HEK293T (cell line): Measurements from ENCODE around the gene CHIT1.

ENCODE experiments used
- CTCF ChIA-PET: fragments of 350-600 bp; formaldehyde crosslinking; extraction: SDS; loops from one replicate; lab custom pipeline; 2021; ENCODE audit warnings: antibody characterized with exemption, inconsistent platforms; lab: Yijun Ruan, JAX
- POLR2A ChIA-PET: fragments of 350-600 bp; formaldehyde crosslinking; extraction: SDS; loops from one replicate; lab custom pipeline; 2020; ENCODE audit warnings: antibody characterized with exemption, inconsistent platforms; lab: Yijun Ruan, JAX
- DNase-seq: peaks from one replicate; pipeline ENCODE4 v3.0.0; 2012; ENCODE audit warnings: mixed read lengths; ENCODE audit errors: extremely low spot score
- ARNT ChIP-seq: fragments of 450-650 bp; IDR thresholded peaks from 2 replicates; pipeline ENCODE4 v1.6.1; 2017; ENCODE audit warnings: mild to moderate bottlenecking
- BHLHE40 ChIP-seq: fragments of 450-650 bp; IDR thresholded peaks from 2 replicates; pipeline ENCODE4 v1.6.1; 2016; ENCODE audit warnings: mild to moderate bottlenecking, moderate library complexity, borderline replicate concordance
- CTBP1 ChIP-seq: fragments of 450-650 bp; IDR thresholded peaks from 2 replicates; pipeline ENCODE4 v1.6.1; 2016; ENCODE audit warnings: borderline replicate concordance
- ELF4 ChIP-seq: fragments of 450-650 bp; IDR thresholded peaks from 2 replicates; pipeline ENCODE4 v1.6.1; 2017; ENCODE audit warnings: antibody characterized with exemption
- FOXA1 ChIP-seq: fragments of 450-650 bp; IDR thresholded peaks from 2 replicates; pipeline ENCODE4 v1.6.1; 2016; ENCODE audit warnings: mild to moderate bottlenecking
- FOXK2 ChIP-seq: fragments of 450-650 bp; IDR thresholded peaks from 2 replicates; pipeline ENCODE4 v1.6.1; 2016; ENCODE audit warnings: mild to moderate bottlenecking
- FOXM1 ChIP-seq: fragments of 450-650 bp; IDR thresholded peaks from 2 replicates; pipeline ENCODE4 v1.6.1; 2017; ENCODE audit warnings: mild to moderate bottlenecking, borderline replicate concordance
- HDGF ChIP-seq: fragments of 450-650 bp; IDR thresholded peaks from 2 replicates; pipeline ENCODE4 v1.6.1; 2017; ENCODE audit warnings: antibody characterized with exemption, borderline replicate concordance
- L3MBTL2 ChIP-seq: fragments of 450-650 bp; conservative IDR thresholded peaks from 2 replicates; pipeline ENCODE4 v1.6.1; 2016; ENCODE audit warnings: mild to moderate bottlenecking
- LEF1 ChIP-seq: fragments of 450-650 bp; IDR thresholded peaks from 2 replicates; pipeline ENCODE4 v1.6.1; 2017; ENCODE audit warnings: mild to moderate bottlenecking, borderline replicate concordance
- NFRKB ChIP-seq: fragments of 450-650 bp; IDR thresholded peaks from 2 replicates; pipeline ENCODE4 v1.6.1; 2016; ENCODE audit warnings: mild to moderate bottlenecking, moderate library complexity
- SP1 ChIP-seq: fragments of 450-650 bp; IDR thresholded peaks from 2 replicates; pipeline ENCODE4 v1.6.1; 2017
- SUZ12 ChIP-seq: fragments of 450-650 bp; IDR thresholded peaks from 2 replicates; pipeline ENCODE4 v1.6.1; 2016; ENCODE audit warnings: mild to moderate bottlenecking
- TARDBP ChIP-seq: fragments of 450-650 bp; IDR thresholded peaks from 2 replicates; pipeline ENCODE4 v1.6.1; 2016
- ZNF384 ChIP-seq: fragments of 450-650 bp; IDR thresholded peaks from 2 replicates; pipeline ENCODE4 v1.6.1; 2016
- TF ChIP-seq, protein P1 (sequence below): fragments of 450-650 bp; IDR thresholded peaks from 2 replicates; pipeline ENCODE4 v1.6.1; 2016

Gene CHIT1

DNA sequence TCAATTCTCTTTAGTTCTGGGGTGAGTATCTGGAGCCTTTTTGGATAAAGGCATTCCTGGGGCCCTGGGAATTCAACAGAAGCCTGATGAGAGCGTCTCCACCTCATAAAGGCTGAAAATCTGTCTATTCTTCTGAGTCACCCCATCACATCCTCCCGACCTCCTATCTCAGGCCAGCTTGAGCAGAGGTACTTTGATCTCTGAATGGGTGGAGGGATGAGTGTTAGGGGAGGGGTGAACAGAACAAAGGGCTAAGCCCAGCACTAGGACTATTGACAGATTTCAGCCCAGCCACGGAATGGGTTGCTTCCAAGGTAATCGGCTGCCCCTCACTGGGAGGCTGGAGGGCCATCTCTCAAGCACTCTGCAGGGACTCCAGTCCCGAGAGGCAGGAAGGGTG lies 51.4 kb downstream of the CHIT1 start:
- CTCF ChIA-PET = no interaction called here

GRCh38 chr1:203177470-203178039 lies 51.9 kb downstream of the CHIT1 start:
- no peak for TF ChIP-seq ARNT
- no peak for TF ChIP-seq SP1
- TF ChIP-seq CTBP1 = no peak
- no peak for TF ChIP-seq LEF1
- no peak for TF ChIP-seq TARDBP
- no peak for TF ChIP-seq ZNF384
- no peak for TF ChIP-seq NFRKB
- TF ChIP-seq, protein P1, sequence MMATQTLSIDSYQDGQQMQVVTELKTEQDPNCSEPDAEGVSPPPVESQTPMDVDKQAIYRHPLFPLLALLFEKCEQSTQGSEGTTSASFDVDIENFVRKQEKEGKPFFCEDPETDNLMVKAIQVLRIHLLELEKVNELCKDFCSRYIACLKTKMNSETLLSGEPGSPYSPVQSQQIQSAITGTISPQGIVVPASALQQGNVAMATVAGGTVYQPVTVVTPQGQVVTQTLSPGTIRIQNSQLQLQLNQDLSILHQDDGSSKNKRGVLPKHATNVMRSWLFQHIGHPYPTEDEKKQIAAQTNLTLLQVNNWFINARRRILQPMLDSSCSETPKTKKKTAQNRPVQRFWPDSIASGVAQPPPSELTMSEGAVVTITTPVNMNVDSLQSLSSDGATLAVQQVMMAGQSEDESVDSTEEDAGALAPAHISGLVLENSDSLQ = no peak
- no peak for TF ChIP-seq FOXK2
- TF ChIP-seq HDGF = no peak
- no peak for TF ChIP-seq FOXA1
- TF ChIP-seq FOXM1 = no peak
- no peak for TF ChIP-seq BHLHE40
- no peak for TF ChIP-seq SUZ12
- no peak for TF ChIP-seq L3MBTL2
- no peak for TF ChIP-seq ELF4
- CTCF ChIA-PET = no interaction called here
- POLR2A ChIA-PET = no interaction called here
- no peak for DNase-seq

More for the DNA sequence above, 51.4 kb downstream of the CHIT1 start:
- no peak for DNase-seq
- POLR2A ChIA-PET = no interaction called here
- TF ChIP-seq, protein P1 = no peak

DNA sequence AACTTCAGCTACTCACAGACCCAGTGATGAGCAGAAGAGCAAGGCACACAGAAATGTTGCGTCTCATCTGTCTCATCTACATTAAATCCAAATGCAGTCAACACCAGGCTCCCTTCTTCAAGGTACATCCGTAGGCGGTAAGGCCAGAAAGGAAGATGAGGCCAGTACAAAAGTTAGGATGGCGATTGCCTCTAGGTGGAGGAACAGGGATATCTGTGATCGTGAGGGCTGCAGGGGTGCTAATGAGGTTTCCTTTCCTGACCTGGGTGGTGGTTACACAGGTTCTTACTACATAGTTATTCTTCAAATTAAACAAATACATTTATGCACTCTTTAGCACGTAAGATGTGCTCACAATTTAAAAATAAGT lies 52.5 kb downstream of the CHIT1 start:
- CTCF ChIA-PET = interaction anchor here (1.1 kb wide), 1 partner anchor 58 kb away, joined by 3 read pairs; no protein-coding TSS in a partner anchor
- no peak for DNase-seq
- no peak for TF ChIP-seq FOXM1
- POLR2A ChIA-PET = no interaction called here

DNA sequence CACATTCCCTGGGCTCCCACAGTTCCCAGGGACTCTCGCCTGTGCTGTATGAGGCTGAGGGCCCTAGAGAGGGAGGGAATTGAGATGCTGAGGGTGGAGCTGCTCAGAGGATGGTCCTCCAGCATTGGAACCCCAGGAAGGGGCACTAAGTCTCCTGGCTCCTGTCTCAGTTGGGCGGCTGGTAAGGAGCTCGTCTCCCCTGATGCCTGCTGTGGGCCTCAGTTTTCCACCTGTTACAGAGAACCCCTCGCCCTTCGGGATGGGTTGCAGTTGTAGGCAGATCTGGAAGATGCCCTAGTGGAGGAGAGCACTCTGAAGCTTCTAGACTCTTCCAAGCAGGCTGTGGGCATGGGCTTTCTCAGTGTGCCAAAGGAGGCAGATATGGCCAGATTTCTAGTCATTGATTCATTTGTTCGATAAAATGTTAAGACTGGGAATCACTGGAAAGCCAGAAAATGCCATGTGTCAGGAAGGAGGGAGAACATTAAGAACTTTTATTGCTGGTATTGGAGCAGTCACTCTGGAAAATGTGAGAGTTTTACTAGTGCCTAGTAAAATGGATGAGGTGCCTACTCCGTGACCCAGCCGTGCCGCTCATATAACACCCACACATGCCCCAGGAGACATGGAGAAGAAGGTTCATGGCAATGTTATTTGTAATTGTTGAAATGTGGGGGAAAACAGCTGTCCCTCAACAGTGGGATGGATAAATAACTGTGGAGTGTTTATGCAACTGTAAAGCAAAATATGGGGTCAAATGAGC lies 53.0 kb downstream of the CHIT1 start:
- CTCF ChIA-PET = interaction anchor here (0.5 to 1.1 kb wide), 2 partner anchors 58 to 209 kb away, joined by 3 to 5 read pairs; no protein-coding TSS in a partner anchor
- DNase-seq = no peak
- POLR2A ChIA-PET = no interaction called here
- no peak for TF ChIP-seq ARNT
- TF ChIP-seq, protein P1 = no peak
- TF ChIP-seq SP1 = no peak
- TF ChIP-seq LEF1 = no peak
- TF ChIP-seq FOXM1 = no peak
- no peak for TF ChIP-seq ZNF384
- no peak for TF ChIP-seq ELF4
- no peak for TF ChIP-seq CTBP1
- no peak for TF ChIP-seq FOXA1
- TF ChIP-seq BHLHE40 = no peak
- no peak for TF ChIP-seq L3MBTL2
- TF ChIP-seq SUZ12 = no peak
- no peak for TF ChIP-seq FOXK2
- TF ChIP-seq NFRKB = no peak
- TF ChIP-seq HDGF = no peak
- no peak for TF ChIP-seq TARDBP

DNA sequence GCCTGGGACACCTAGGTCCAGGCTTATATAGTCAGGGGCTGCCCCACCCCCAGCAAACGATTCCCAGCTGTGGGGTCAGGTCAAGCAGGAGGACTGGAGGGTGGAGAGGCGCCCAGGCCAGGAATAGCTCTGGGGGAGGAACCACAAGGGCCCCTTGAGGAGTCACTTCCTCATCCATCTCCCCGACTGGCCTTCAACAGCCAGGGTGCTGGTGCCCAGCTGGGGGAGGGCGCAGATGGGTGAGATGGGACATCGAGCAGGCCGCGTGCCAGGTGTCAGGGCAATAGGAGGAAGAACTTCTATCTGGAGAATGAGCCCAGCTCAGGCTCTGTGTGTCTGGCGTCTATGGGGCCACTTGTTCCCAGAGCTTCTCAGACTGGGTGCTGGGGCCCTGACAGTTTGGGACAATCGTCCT lies 53.6 kb downstream of the CHIT1 start:
- CTCF ChIA-PET = interaction anchor here (0.5 kb wide), 1 partner anchor 208 kb away, joined by 5 read pairs; no protein-coding TSS in a partner anchor

GRCh38 chr1:203175237-203175826 lies 54.1 kb downstream of the CHIT1 start, which contains the start of gene MYBPH:
TSS of gene MYBPH (minus strand) at chr1:203175826. CDS start at chr1:203175755, 71 bp downstream.
- no peak for DNase-seq
- ChIA-PET POLR2A (no interaction called here), CTCF (no interaction called here)
- TF ChIP-seq FOXM1 (no peak), TARDBP (no peak), ELF4 (no peak), HDGF (no peak), ZNF384 (no peak), ARNT (no peak), L3MBTL2 (no peak), SUZ12 (no peak), FOXK2 (no peak), LEF1 (no peak), SP1 (no peak), FOXA1 (no peak), CTBP1 (no peak), BHLHE40 (no peak), NFRKB (no peak)
- TF ChIP-seq, protein P1 = no peak

More for the DNA sequence above, 53.6 kb downstream of the CHIT1 start:
- TF ChIP-seq BHLHE40 (no peak), L3MBTL2 (no peak)
- POLR2A ChIA-PET = no interaction called here
- DNase-seq = no peak
